Gastrocnemius medialis (tissue), 4 donors: ENCODE data around the gene EXD3. TPM values are rescaled to one million over a fixed set of nuclear protein-coding genes. Genes with fewer than 3 reads are reported as not detected.
A peak's percentile ranks its signal among the peaks of the same experiment; 100 is the strongest.

ENCODE experiments used
- ATAC-seq, 2 donors: fragments of 150-250 bp; one replicate each; pipeline ENCODE4 v1.9.1; 2016
- DNase-seq, 2 donors: peaks; one replicate each; pipeline ENCODE4 v3.0.0-alpha.2; 2019
- H3K27ac ChIP-seq, 4 donors: fragments of 200-600 bp; sonication (generic); 1 replicate in 1 of 4; 2 replicates in 3 of 4; pipeline ENCODE4 v1.5.1; 2016 to 2018; ENCODE audit warnings: mild to moderate bottlenecking in 2 of 4, moderate library complexity in 1 of 4
- H3K27me3 ChIP-seq, 3 donors: fragments of 200-600 bp; sonication (generic) in 2 of 3; 1 replicate in 1 of 3; 2 replicates in 2 of 3; pipeline versions ENCODE4 v1.5.1 to v1.6.0; 2016 to 2019; ENCODE audit warnings: mild to moderate bottlenecking in 1 of 3, moderate library complexity in 1 of 3
- H3K36me3 ChIP-seq, 2 donors: fragments of 200-600 bp; sonication (generic) in 1 of 2; one replicate each; pipeline ENCODE4 v1.5.1; 2017 to 2018
- H3K4me1 ChIP-seq, 2 donors: fragments of 200-600 bp; sonication (generic) in 1 of 2; one replicate each; pipeline ENCODE4 v1.5.1; 2016 to 2017; ENCODE audit warnings: mild to moderate bottlenecking in 2 of 2
- H3K4me3 ChIP-seq, 4 donors: fragments of 200-600 bp; sonication (generic) in 3 of 4; 1 replicate in 1 of 4; 2 replicates in 3 of 4; pipeline ENCODE4 v1.5.1; 2016 to 2019; ENCODE audit warnings: mild to moderate bottlenecking in 2 of 4
- H3K9me3 ChIP-seq, 3 donors: fragments of 200-600 bp; sonication (generic) in 2 of 3; 1 replicate in 1 of 3; 2 replicates in 2 of 3; pipeline ENCODE4 v1.5.1; 2016 to 2019
- CTCF ChIP-seq, 5 experiments: fragments of 450-650 bp in 3 of 5; fragments of 200-600 bp in 2 of 5; sonication (generic) in 2 of 5; IDR thresholded peaks in 4 of 5; conservative IDR thresholded peaks in 1 of 5; 1 replicate in 4 of 5; 2 replicates in 1 of 5; pipeline ENCODE4 v1.5.1; 2016 to 2019; ENCODE audit warnings: antibody characterized with exemption in 5 of 5, mild to moderate bottlenecking in 3 of 5, moderate library complexity in 3 of 5
- POLR2A ChIP-seq, 2 donors: fragments of 450-650 bp; IDR thresholded peaks; one replicate each; pipeline ENCODE4 v1.6.1; 2017; ENCODE audit warnings: antibody characterized with exemption in 2 of 2, mild to moderate bottlenecking in 2 of 2, moderate library complexity in 2 of 2
- in situ Hi-C, 4 donors: fragments of 200-750 bp; cut with MboI; loops; one replicate each; pipeline versions ENCODE4 v1.15.0 to v1.8.0; 2017; ENCODE audit warnings: low sequenced_read_pairs in 4 of 4
- intact Hi-C: fragments of 100-400 bp; cut with DNase I; formaldehyde crosslinking; loops from one replicate; pipeline ENCODE4 v1.15.1; 2023; ENCODE audit warnings: low total_unique reads
- total RNA-seq, 4 donors: library from RNA; depleted of rRNA; stranded (reverse); fragments of >200 nt; gene quantifications; one replicate each; pipeline versions ENCODE4 v1.1.0 to v1.2.3, GENCODE V29; 2016

EXD3 gene
- total RNA-seq, 4 donors from 2014 or later: 4.8 to 12.5 (median 6.4) TPM

GRCh38 chr9:137286975-137287383, 136.0 kb downstream of the EXD3 start:
- Histone ChIP-seq H3K9me3 (no peaks in the 10 kb centered on the region), H3K4me1 (no peaks in the 10 kb centered on the region), H3K27me3 (peaks cover 0 to 18% (median 13%) of the 10 kb centered on the region in 3 donors), H3K36me3 (no peaks in the 10 kb centered on the region), H3K4me3 (no peak overlapping the region), H3K27ac (no peak overlapping the region)
- in situ Hi-C loops (loop anchor here in 3 of 4 donors (25.0 kb wide), 1 partner anchor 125 kb away; the partner anchor contains the start of genes EXD3 (in 3 of the 3) and NOXA1 (in 3 of the 3)), intact Hi-C loops (no loop called here)
- DNase-seq (no peak), ATAC-seq (peak; percentile 47 to 58)
- TF ChIP-seq CTCF (IDR thresholded peaks at IDR 0.05 in 4 of 5, conservative IDR thresholded peaks at IDR 0.05 in 1 of 5): peak in 3 of 5 experiments; percentile 37 to 52 (median 42)
- no peak for TF ChIP-seq POLR2A (IDR thresholded peaks at IDR 0.05)

- H3K36me3 ChIP-seq: no peaks in the 10 kb centered on the region
- H3K9me3 ChIP-seq: no peaks in the 10 kb centered on the region
- ATAC-seq (no peak), DNase-seq (no peak)
- no peak overlapping the region for H3K4me3 ChIP-seq
- TF ChIP-seq POLR2A (IDR thresholded peaks at IDR 0.05): no peak
- no peak for TF ChIP-seq CTCF (IDR thresholded peaks at IDR 0.05 in 4 of 5, conservative IDR thresholded peaks at IDR 0.05 in 1 of 5)
- H3K27me3 ChIP-seq: peaks cover 20 to 56% (median 25%) of the 10 kb centered on the region in 3 donors
- in situ Hi-C loops (loop anchor here in 3 of 4 donors (25.0 kb wide), 1 partner anchor 131 kb away; the partner anchor contains the start of genes EXD3 (in 3 of the 3) and NOXA1 (in 3 of the 3)), intact Hi-C loops (no loop called here)
- H3K27ac ChIP-seq: no peak overlapping the region
- peaks cover 6 to 8% of the 10 kb centered on the region in 2 donors for H3K4me1 ChIP-seq
These were observed 141.4 kb downstream of the EXD3 start for GRCh38 chr9:137281345-137282116.

- ATAC-seq (no peak), DNase-seq (no peak)
- intact Hi-C loops (no loop called here), in situ Hi-C loops (loop anchor here in 3 of 4 donors (25.0 kb wide), 1 partner anchor 132 kb away; the partner anchor contains the start of genes EXD3 (in 3 of the 3) and NOXA1 (in 3 of the 3))
- no peak overlapping the region for H3K27ac ChIP-seq
- no peaks in the 10 kb centered on the region for H3K36me3 ChIP-seq
- TF ChIP-seq CTCF (IDR thresholded peaks at IDR 0.05 in 4 of 5, conservative IDR thresholded peaks at IDR 0.05 in 1 of 5): peak in 4 of 5 experiments; percentile 25 to 46 (median 40)
- TF ChIP-seq POLR2A (IDR thresholded peaks at IDR 0.05): no peak
- H3K9me3 ChIP-seq: no peaks in the 10 kb centered on the region
- H3K27me3 ChIP-seq: peaks cover 20 to 58% (median 25%) of the 10 kb centered on the region in 3 donors
- no peak overlapping the region for H3K4me3 ChIP-seq
- peaks cover 15 to 17% of the 10 kb centered on the region in 2 donors for H3K4me1 ChIP-seq
These were observed 142.3 kb downstream of the EXD3 start for GRCh38 chr9:137280474-137281344.

DNA sequence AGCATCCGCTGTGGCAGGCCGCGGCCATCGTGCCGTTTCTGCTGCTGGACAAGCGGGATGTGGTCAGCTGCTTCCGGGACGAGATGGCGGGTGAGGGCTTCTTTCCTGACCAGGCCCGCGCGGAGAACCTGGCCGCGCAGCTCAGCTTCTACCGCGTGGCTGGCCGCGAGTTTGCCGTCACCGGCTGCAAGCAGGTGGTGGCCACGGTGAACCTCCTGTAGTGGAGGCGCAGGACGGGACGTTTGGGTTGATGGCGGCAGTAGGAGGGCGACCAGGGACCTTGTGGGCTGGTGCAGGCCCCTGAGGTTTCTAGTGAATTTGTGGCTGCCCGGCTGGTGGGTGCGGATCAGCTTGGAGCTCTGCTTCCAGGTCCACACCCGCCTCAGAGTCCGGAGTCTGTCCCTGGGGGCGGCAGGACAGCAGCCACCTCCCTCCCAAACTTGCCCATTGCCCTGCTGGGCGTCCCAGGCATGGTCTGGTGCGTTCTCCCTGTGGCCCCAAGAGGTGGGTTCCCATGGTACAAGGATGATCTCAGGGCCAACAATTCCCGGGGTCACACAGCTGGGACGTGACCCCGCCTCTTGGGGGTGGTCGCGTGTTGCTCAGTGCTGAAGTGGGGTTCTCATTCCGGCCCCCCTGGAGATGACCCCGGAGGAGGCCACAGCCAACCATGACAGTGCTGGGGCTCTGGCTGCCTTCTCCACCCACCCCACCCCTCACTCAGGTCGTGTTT, 143.1 kb downstream of the EXD3 start:
- no peak overlapping the region for H3K27ac ChIP-seq
- TF ChIP-seq POLR2A (IDR thresholded peaks at IDR 0.05): no peak
- TF ChIP-seq CTCF (IDR thresholded peaks at IDR 0.05 in 4 of 5, conservative IDR thresholded peaks at IDR 0.05 in 1 of 5): no peak
- in situ Hi-C loops: loop anchor here in 3 of 4 donors (25.0 kb wide), 1 partner anchor 132 kb away; the partner anchor contains the start of genes EXD3 (in 3 of the 3) and NOXA1 (in 3 of the 3)
- no peaks in the 10 kb centered on the region for H3K36me3 ChIP-seq
- peaks cover 17 to 21% of the 10 kb centered on the region in 2 donors for H3K4me1 ChIP-seq
- intact Hi-C loops: no loop called here
- H3K4me3 ChIP-seq: no peak overlapping the region
- H3K27me3 ChIP-seq: peaks cover 20 to 54% (median 25%) of the 10 kb centered on the region in 3 donors
- DNase-seq (no peak), ATAC-seq (no peak)
- H3K9me3 ChIP-seq: no peaks in the 10 kb centered on the region
